Stimulated activated CD8-positive, alpha-beta memory T cell treated with anti-CD3 and anti-CD28 coated beads, Interleukin-2, amount 100 ng/mL, for 1 hour (primary cell): ENCODE results near the gene PI4KA.
"Not testable (repeated sequence)": the region's sequence is repeated elsewhere in the genome, so short reads cannot be mapped to it uniquely, and the experiment has no call there.

Experiments used
- DNase-seq, 2 donors: peaks; one replicate each; pipeline ENCODE4 v3.0.0-alpha.2; 2020; ENCODE audit warnings: low read depth in 2 of 2

Gene PI4KA

GRCh38 chr22:20847318-20847822 is 11.2 kb downstream of the PI4KA start:
- DNase-seq: no peak

GRCh38 chr22:20844055-20845037 is 14.3 kb downstream of the PI4KA start:
- DNase-seq: no peak

GRCh38 chr22:20843501-20843900 is 15.1 kb downstream of the PI4KA start:
- no peak for DNase-seq

GRCh38 chr22:20840646-20841371 is 17.8 kb downstream of the PI4KA start:
- DNase-seq: no peak

- DNase-seq: no peak
These were observed 18.6 kb downstream of the PI4KA start for GRCh38 chr22:20839837-20840645.

GRCh38 chr22:20839354-20839753 is 19.3 kb downstream of the PI4KA start:
- DNase-seq: not testable (repeated sequence)

- no peak for DNase-seq
These were observed 21.4 kb downstream of the PI4KA start for GRCh38 chr22:20836987-20837823.

GRCh38 chr22:20834725-20835124 is 23.9 kb downstream of the PI4KA start:
- no peak for DNase-seq

- DNase-seq: no peak
These were observed 24.4 kb downstream of the PI4KA start for GRCh38 chr22:20834206-20834605.

GRCh38 chr22:20833225-20833665 is 25.4 kb downstream of the PI4KA start:
- no peak for DNase-seq

GRCh38 chr22:20829491-20830134 is 29.0 kb downstream of the PI4KA start:
- no peak for DNase-seq

GRCh38 chr22:20826373-20827152 is 32.0 kb downstream of the PI4KA start:
- DNase-seq: not testable (repeated sequence)

GRCh38 chr22:20825624-20826023 is 33.0 kb downstream of the PI4KA start:
- no peak for DNase-seq

- not testable (repeated sequence) for DNase-seq
These were observed 33.4 kb downstream of the PI4KA start for GRCh38 chr22:20825216-20825615.

- DNase-seq: no peak
These were observed 35.3 kb downstream of the PI4KA start for GRCh38 chr22:20823264-20823663.

GRCh38 chr22:20822240-20822639 is 36.4 kb downstream of the PI4KA start:
- no peak for DNase-seq

GRCh38 chr22:20821717-20822239 is 36.8 kb downstream of the PI4KA start:
- not testable (repeated sequence) for DNase-seq

GRCh38 chr22:20819471-20819870 is 39.1 kb downstream of the PI4KA start:
- no peak for DNase-seq

- DNase-seq: no peak
These were observed 40.1 kb downstream of the PI4KA start for GRCh38 chr22:20818471-20818870.
